ENCODE data around the gene DDX54.
A peak's percentile ranks its signal among the peaks of the same experiment; 100 is the strongest.

DDX54 gene

GRCh38 chr12:113190761-113191160, 5.5 kb upstream of the DDX54 start:
- DNase-seq (ENCODE audit: low read depth) = no peak

GRCh38 chr12:113189361-113189760, 4.1 kb upstream of the DDX54 start:
- no peak for DNase-seq (ENCODE audit: low read depth)

- DNase-seq (ENCODE audit: low read depth) = no peak
Measured at GRCh38 chr12:113186666-113187325, 1.5 kb upstream of the DDX54 start.

- no peak for DNase-seq (ENCODE audit: low read depth)
Measured at GRCh38 chr12:113186033-113186365, 721 bp upstream of the DDX54 start.

- DNase-seq (ENCODE audit: low read depth) = peak; percentile 85
Measured at GRCh38 chr12:113184900-113185179, 438 bp downstream of the DDX54 start.

- DNase-seq (ENCODE audit: low read depth) = no peak
Measured at GRCh38 chr12:113184098-113184899, 979 bp downstream of the DDX54 start.

GRCh38 chr12:113183030-113183589, 2.2 kb downstream of the DDX54 start:
- no peak for DNase-seq (ENCODE audit: low read depth)

GRCh38 chr12:113181975-113182374, 3.3 kb downstream of the DDX54 start:
- DNase-seq (ENCODE audit: low read depth) = no peak

GRCh38 chr12:113180333-113180732, 4.9 kb downstream of the DDX54 start:
- DNase-seq (ENCODE audit: low read depth) = no peak

- no peak for DNase-seq (ENCODE audit: low read depth)
Measured at GRCh38 chr12:113179023-113179422, 6.3 kb downstream of the DDX54 start.

- no peak for DNase-seq (ENCODE audit: low read depth)
Measured at GRCh38 chr12:113174461-113175384, 10.6 kb downstream of the DDX54 start.

- DNase-seq (ENCODE audit: low read depth) = no peak
Measured at GRCh38 chr12:113173081-113173698, 12.1 kb downstream of the DDX54 start.

GRCh38 chr12:113172185-113172584, 13.1 kb downstream of the DDX54 start:
- no peak for DNase-seq (ENCODE audit: low read depth)

GRCh38 chr12:113171543-113171942, 13.7 kb downstream of the DDX54 start:
- DNase-seq (ENCODE audit: low read depth) = no peak

- no peak for DNase-seq (ENCODE audit: low read depth)
Measured at GRCh38 chr12:113170926-113171325, 14.4 kb downstream of the DDX54 start.

- DNase-seq (ENCODE audit: low read depth) = no peak
Measured at GRCh38 chr12:113170457-113170856, 14.8 kb downstream of the DDX54 start.

GRCh38 chr12:113169697-113170096, 15.6 kb downstream of the DDX54 start:
- DNase-seq (ENCODE audit: low read depth) = no peak

- DNase-seq (ENCODE audit: low read depth) = no peak
Measured at GRCh38 chr12:113167868-113168267, 17.4 kb downstream of the DDX54 start.

- no peak for DNase-seq (ENCODE audit: low read depth)
Measured at GRCh38 chr12:113165521-113166450, 19.5 kb downstream of the DDX54 start.

- no peak for DNase-seq (ENCODE audit: low read depth)
Measured at GRCh38 chr12:113164014-113164413, 21.3 kb downstream of the DDX54 start.

GRCh38 chr12:113163030-113163360, 22.3 kb downstream of the DDX54 start:
- DNase-seq (ENCODE audit: low read depth) = no peak

Measured in HS-5 (cell line).